ENCODE data around the gene ST8SIA4. TPM values are rescaled to one million over a fixed set of nuclear protein-coding genes. Genes with fewer than 3 reads are reported as not detected.
A peak's percentile ranks its signal among the peaks of the same experiment; 100 is the strongest.

The ST8SIA4 gene
- total and polyA plus RNA-seq, 12 donors = 0.70 to 12.9 (median 4.5) TPM

DNA sequence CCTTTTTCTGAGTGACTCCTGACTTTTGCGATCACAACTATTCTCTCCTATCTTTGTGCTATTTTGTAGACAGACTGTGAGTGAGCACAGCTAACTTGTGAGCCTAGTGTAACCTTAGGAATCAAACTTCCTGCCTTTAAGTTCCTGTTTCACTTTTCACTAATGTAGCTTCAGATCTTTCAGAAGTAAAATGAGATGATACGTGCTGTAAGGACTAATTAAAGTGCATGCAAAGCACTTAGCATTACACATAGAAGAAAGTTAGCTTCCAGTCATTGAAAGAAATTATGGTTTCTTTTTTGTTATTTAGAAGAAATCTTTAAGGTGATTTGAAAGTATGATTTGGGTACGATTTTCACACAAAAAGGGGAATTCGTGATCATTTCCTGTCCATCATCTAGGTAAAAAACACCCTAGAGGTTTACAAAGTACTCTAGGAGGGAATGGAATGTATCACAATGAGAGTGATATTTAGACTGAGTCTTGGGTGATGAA lies 122.7 kb downstream of the ST8SIA4 start:
- intact Hi-C loops (cut with DNase I) = no loop called here
- Histone ChIP-seq H3K4me1 (peaks cover 0 to 53% (median 0%) of the 10 kb centered on the region in 9 donors), H3K36me3 (no peaks in the 10 kb centered on the region), H3K9me3 (no peaks in the 10 kb centered on the region), H3K27me3 (no peaks in the 10 kb centered on the region), H3K27ac (peak overlapping the region in 5 of 10 donors; percentile 10 to 93 (median 34)), H3K4me3 (peak overlapping the region in 2 of 10 donors; percentile 11 to 37)
- 58 to 67% methylated on average over 4 of the region's 4 CpGs for WGBS, 2 donors
- peak in 4 of 8 donors; percentile 47 to 64 (median 50) for ATAC-seq
- no peak for DNase-seq
- TF ChIP-seq, protein P1, sequence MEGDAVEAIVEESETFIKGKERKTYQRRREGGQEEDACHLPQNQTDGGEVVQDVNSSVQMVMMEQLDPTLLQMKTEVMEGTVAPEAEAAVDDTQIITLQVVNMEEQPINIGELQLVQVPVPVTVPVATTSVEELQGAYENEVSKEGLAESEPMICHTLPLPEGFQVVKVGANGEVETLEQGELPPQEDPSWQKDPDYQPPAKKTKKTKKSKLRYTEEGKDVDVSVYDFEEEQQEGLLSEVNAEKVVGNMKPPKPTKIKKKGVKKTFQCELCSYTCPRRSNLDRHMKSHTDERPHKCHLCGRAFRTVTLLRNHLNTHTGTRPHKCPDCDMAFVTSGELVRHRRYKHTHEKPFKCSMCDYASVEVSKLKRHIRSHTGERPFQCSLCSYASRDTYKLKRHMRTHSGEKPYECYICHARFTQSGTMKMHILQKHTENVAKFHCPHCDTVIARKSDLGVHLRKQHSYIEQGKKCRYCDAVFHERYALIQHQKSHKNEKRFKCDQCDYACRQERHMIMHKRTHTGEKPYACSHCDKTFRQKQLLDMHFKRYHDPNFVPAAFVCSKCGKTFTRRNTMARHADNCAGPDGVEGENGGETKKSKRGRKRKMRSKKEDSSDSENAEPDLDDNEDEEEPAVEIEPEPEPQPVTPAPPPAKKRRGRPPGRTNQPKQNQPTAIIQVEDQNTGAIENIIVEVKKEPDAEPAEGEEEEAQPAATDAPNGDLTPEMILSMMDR (IDR thresholded peaks at IDR 0.05) = no peak

DNA sequence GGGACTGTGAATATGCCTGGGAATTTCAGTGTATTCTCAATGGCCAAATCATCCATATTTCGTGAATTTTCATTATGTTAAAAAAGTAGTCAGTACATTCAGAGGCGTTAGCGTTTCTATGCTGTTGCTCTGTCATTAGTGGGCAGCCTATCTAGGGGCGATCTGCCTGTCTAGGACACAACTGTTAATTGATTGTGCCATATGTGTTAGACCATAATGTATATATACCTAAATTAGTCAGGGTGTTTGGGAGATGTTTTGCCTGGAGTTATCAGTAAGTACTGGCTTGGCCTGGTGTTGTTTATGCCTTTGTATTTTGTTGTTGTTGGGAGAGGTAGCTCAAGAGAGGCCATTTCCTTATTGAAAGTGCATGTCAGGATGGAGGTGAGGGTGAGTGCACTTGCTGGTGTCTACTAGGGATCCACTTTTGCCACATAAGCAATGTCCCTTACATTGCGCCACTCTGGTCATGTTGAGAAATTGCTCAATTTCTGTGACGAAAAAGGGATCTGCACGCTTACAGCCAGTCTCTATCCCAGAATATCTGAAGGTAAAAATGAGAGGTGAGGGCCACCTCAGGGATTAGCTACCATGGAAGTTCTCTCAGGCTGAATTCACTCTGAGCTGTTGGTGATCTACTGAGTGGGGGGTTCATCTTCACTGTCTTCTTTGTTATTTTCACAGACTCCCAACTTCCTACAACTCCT lies 123.3 kb downstream of the ST8SIA4 start:
- Histone ChIP-seq H3K4me1 (peaks cover 0 to 54% (median 0%) of the 10 kb centered on the region in 9 donors), H3K27ac (peak overlapping the region in 5 of 10 donors; percentile 10 to 93 (median 34)), H3K9me3 (no peaks in the 10 kb centered on the region), H3K36me3 (no peaks in the 10 kb centered on the region), H3K27me3 (no peaks in the 10 kb centered on the region), H3K4me3 (peak overlapping the region in 2 of 10 donors; percentile 11 to 37)
- DNase-seq (no peak), ATAC-seq (peak in 7 of 8 donors; percentile 46 to 85 (median 74))
- intact Hi-C loops (cut with DNase I) = loop anchor here in 1 of 10 donors (5.0 kb wide), 1 partner anchor 122 kb away; the partner anchor contains the start of gene ST8SIA4
- TF ChIP-seq, protein P1 (IDR thresholded peaks at IDR 0.05) = no peak
- WGBS, 2 donors = 93 to 94% methylated on average over 7 of the region's 7 CpGs

DNA sequence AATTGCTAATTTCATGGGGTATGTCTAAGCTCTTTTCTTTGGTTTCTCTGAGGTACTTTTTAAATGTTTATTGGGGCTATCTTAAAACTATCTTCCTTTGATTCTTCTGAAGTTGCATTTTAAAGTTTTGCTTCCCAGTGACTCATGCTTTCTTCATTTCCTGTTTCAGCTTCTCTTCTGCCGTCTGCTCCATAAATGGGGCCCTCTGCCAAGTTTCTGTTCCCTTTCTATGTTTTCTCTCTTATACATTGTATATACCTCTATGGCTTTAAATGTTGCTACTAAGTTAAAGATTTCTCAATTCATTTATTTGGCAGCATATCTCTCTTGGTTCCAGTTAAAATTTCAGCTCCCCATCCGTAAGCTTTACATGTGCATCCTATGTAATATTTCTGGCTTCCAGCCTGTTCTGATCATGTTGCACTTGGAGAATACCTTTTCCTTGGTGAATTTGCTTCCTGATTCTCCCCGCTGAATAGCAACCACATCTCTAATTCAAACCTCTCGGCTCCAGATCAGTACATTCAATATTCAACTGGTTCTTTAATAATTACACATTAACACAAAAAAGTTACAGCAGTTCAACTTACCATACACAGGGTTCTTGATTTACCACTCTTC lies 125.3 kb downstream of the ST8SIA4 start:
- Histone ChIP-seq H3K27me3 (no peaks in the 10 kb centered on the region), H3K27ac (peak overlapping the region in 3 of 10 donors; percentile 32 to 93 (median 34)), H3K36me3 (no peaks in the 10 kb centered on the region), H3K4me3 (no peak overlapping the region), H3K9me3 (peaks cover 0 to 2% (median 0%) of the 10 kb centered on the region in 11 donors), H3K4me1 (peaks cover 0 to 54% (median 0%) of the 10 kb centered on the region in 9 donors)
- TF ChIP-seq, protein P1 (IDR thresholded peaks at IDR 0.05) = no peak
- WGBS, 2 donors = 56 to 63% methylated on average over 4 of the region's 4 CpGs
- peak in 6 of 8 donors; percentile 51 to 70 (median 58) for ATAC-seq
- DNase-seq = peak in 1 of 2 donors; percentile 46
- intact Hi-C loops (cut with DNase I) = loop anchor here in 1 of 10 donors (5.0 kb wide), 1 partner anchor 125 kb away; the partner anchor contains the start of gene ST8SIA4

DNA sequence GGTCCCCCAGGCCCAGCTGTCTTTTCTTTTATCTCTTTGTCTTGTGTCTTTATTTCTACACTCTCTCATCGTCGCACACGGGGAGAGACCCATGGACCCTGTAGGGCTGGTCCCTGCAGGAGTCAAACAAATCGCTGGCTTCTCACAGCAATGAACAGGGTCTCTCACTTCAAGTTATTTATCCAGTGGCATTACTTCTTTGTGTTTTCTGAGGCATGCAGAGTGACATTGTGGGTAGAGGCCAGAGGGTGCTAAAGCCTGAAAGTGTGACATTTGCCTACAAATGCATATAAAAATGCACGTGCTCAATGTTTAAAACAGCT lies 127.6 kb downstream of the ST8SIA4 start:
- Histone ChIP-seq H3K4me1 (peaks cover 0 to 49% (median 0%) of the 10 kb centered on the region in 9 donors), H3K27me3 (no peaks in the 10 kb centered on the region), H3K9me3 (peaks cover 0 to 2% (median 0%) of the 10 kb centered on the region in 11 donors), H3K36me3 (no peaks in the 10 kb centered on the region), H3K4me3 (no peak overlapping the region), H3K27ac (peak overlapping the region in 1 of 10 donors; percentile 93)
- 92 to 96% methylated on average over 5 of the region's 5 CpGs for WGBS, 2 donors
- DNase-seq (no peak), ATAC-seq (no peak)
- TF ChIP-seq, protein P1 (IDR thresholded peaks at IDR 0.05) = no peak
- intact Hi-C loops (cut with DNase I) = loop anchor here in 1 of 10 donors (5.0 kb wide), 1 partner anchor 127 kb away; the partner anchor contains the start of gene ST8SIA4
